Stimulated activated CD4-positive, alpha-beta T cell treated with anti-CD3 and anti-CD28 coated beads, TNF-alpha, amount 100 ng/mL, for 1 hour (primary cell): ENCODE results near the gene EP300.
"Not testable (repeated sequence)": the region's sequence is repeated elsewhere in the genome, so short reads cannot be mapped to it uniquely, and the experiment has no call there.

ENCODE experiments used
- DNase-seq, 3 donors: peaks; one replicate each; pipeline ENCODE4 v3.0.0-alpha.2; 2020; ENCODE audit warnings: low read depth in 3 of 3, low spot score in 1 of 3

Gene EP300

GRCh38 chr22:41146573-41146972 lies 54.2 kb downstream of the EP300 start:
- no peak for DNase-seq

- no peak for DNase-seq
Observed at GRCh38 chr22:41147722-41148121, 55.3 kb downstream of the EP300 start.

- DNase-seq, result no peak
Observed at GRCh38 chr22:41152902-41153301, 60.5 kb downstream of the EP300 start.

DNA sequence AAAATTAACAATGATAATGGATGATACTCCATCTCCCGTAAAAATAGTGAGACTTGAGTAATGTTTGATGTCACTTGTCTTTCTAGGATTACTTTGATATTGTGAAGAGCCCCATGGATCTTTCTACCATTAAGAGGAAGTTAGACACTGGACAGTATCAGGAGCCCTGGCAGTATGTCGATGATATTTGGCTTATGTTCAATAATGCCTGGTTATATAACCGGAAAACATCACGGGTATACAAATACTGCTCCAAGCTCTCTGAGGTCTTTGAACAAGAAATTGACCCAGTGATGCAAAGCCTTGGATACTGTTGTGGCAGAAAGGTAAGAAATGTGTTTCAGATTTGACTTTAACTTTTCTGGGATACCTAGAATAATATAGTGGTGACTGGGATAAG lies 64.7 kb downstream of the EP300 start:
- no peak for DNase-seq

DNA sequence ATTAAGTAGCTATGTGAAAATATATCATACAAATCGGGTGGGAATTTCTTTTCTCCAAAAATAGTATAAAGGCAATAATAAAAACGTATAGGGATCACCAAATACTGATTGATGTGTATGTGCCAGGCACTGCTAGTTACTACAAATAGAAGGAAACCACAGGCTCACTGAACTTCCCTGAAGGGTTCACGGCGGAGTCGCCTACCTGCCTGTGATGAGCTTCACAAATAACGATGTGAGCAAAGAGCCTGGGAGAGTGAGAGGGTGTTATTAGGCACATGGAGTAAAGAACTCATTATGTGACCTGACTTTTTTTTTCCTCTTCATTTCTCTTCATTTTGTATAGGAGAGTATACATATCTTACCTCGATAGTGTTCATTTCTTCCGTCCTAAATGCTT lies 76.8 kb downstream of the EP300 start:
- no peak for DNase-seq

DNA sequence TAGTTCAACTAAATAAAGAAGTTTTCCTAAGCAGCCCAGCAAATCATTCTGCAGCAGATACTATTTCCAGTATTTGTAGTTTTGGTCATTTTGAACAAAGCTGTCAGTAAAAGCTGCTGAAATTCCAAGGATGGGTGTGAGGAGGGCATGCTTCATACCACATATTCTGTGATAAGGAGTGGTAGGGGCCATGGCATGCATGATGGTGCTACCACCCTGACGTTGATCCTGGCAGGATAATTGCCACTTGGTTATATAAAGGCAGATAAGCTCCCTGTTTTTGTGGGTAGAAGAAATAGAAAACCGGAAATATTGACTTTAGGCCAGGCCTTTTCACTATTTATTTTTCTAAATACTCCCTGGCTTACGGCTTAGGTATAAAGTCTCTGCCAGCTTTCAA lies 79.6 kb downstream of the EP300 start:
- DNase-seq, result no peak

GRCh38 chr22:41175546-41175945 lies 83.2 kb downstream of the EP300 start:
- no peak for DNase-seq

GRCh38 chr22:41177040-41177621 lies 84.7 kb downstream of the EP300 start:
- DNase-seq, result no peak

DNA sequence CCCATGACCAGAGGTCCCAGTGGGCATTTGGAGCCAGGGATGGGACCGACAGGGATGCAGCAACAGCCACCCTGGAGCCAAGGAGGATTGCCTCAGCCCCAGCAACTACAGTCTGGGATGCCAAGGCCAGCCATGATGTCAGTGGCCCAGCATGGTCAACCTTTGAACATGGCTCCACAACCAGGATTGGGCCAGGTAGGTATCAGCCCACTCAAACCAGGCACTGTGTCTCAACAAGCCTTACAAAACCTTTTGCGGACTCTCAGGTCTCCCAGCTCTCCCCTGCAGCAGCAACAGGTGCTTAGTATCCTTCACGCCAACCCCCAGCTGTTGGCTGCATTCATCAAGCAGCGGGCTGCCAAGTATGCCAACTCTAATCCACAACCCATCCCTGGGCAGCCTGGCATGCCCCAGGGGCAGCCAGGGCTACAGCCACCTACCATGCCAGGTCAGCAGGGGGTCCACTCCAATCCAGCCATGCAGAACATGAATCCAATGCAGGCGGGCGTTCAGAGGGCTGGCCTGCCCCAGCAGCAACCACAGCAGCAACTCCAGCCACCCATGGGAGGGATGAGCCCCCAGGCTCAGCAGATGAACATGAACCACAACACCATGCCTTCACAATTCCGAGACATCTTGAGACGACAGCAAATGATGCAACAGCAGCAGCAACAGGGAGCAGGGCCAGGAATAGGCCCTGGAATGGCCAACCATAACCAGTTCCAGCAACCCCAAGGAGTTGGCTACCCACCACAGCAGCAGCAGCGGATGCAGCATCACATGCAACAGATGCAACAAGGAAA lies 85.4 kb downstream of the EP300 start:
- no peak for DNase-seq

- no peak for DNase-seq
Observed at GRCh38 chr22:41178425-41178975, 86.1 kb downstream of the EP300 start.

GRCh38 chr22:41180362-41180761 lies 88.0 kb downstream of the EP300 start:
- DNase-seq, result not testable (repeated sequence)

DNA sequence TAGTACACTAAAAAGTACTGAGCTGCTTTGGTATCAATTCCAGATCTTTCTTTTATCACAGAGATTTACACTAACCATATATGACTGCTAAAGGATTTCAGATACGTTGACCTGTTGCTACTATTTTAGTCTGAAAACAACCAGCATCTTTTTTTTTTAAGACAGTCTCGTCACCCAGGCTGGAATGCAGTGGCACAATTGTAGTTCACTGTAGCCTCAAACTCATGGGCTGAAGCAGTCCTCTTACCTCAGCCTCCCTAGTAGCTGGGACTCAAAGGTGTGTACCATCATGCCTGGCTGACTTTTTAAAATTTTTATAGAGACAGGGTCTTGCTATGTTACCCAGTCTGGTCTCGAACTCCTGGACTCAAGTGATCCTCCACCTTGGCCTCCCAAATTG lies 88.5 kb downstream of the EP300 start:
- DNase-seq, result no peak

DNA sequence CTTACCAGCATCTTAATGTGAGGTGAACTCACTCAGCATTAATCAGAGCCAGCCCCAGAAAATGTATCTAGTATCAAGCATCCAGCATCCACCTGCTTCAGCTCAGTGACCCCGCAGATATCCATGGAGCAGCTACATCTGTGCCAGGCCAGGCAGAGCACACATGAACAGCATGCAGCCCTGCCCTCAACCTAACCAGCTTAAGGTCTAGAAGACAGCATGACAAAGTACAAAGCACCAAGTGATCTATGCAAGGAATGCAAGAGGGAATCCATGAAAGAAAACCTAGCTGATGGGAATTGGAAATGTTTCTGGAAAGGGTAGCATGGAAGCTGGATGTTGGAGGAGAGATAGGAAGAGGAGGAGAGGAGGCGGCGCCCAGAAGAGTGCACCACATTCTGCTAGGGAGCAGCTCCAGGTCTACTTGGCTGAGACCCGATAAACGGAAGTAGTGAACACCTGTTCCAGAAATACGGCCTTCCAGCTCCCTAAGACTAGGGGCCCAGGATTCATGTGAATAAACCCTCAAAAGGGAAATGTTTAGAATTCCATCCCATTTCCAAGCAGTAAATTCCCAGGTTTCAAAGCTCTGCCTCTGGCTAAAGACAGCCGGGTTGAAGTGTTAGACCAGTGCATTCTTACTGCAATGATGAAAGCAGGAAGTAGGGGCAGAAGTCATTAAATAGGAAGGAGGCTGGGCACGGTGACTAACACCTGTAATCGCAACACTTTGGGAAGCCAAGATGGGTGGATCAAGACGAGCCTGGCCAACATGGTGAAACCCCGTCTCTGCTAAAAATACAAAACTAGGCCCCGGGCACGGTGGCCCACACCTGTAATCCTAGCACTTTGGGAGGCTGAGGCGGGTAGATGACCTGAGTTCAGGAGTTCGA lies 89.2 kb downstream of the EP300 start:
- no peak for DNase-seq

GRCh38 chr22:41184679-41185078 lies 92.3 kb downstream of the EP300 start:
- no peak for DNase-seq

DNA sequence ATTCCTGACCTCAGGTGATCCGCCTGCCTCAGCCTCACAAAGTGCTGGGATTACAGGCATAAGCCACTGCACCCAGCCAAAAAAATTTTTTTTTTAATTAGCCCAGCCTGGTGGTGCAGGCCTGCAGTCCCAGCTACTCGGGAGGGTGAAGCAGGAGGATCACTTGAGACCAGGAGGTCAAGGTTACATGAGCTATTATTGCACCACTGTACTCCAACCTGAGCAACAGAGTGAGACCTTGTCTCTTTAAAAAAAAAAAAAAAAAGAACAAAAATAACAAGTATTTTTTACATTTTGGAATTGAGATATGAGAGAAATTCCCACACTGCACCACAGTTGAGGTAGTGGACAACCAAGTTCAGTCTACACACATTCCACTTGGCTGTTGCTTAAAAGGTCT lies 99.1 kb downstream of the EP300 start:
- DNase-seq, result no peak

DNA sequence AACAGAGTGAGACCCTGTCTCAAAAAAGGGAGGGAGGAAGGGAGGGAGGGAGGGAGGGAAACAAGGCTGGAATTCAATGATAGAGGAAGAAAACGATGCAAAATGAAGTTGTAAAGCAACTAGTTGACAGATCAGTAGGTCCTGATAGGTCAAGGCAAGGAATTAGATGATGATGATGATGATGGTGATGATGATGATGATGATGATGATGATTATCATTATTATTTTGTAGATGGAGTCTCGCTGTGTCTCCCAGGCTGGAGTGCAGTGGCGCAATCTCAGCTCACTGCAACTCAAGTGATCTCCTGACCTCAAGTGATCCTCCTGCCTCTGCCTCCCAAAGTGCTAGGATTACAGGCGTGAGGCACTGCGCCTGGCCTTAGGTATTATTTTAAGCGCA lies 101.4 kb downstream of the EP300 start:
- DNase-seq, result no peak

GRCh38 chr22:41197038-41197972 lies 104.9 kb downstream of the EP300 start:
- DNase-seq, result peak; percentile 40 to 78 (median 54)

GRCh38 chr22:41198027-41198580 lies 105.7 kb downstream of the EP300 start:
- peak in 1 of 3 donors; percentile 21 for DNase-seq

DNA sequence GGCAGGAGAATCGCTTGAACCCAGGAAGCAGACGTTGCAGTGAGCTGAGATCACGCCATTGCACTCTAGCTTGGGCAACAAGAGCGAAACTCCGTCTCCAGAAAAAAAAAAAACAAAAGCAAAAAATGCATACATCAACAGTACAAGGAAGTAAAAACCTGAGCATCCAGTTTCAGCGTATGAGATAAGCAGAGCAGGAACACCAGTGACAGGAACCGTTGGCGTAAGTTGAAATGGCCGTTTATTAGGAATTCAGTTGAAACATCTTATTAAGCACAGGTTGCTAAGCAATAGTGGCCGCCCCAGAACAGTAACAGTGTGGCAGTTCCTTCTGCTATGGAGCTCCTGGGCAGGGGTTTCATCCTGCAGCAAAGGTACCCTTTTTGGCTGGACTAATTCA lies 108.7 kb downstream of the EP300 start:
- no peak for DNase-seq

DNA sequence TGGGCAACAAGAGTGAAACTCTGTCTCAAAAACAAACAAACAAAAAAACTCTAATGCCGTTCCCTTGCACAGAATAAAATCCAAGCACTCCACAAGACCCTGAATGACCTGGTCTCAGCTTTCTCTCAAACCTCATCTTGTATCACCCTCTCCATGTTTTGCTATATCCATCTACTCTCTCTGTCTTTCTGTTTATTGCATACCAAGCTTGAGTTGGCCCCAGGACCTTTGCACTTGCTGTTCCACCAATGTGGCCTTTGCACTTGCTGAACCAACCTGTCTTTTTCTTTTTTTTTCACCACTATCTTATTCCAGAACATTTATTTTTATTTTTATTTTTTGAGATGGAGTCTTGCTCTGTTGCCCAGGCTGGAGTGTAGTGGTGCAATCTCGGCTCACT lies 110.7 kb downstream of the EP300 start:
- no peak for DNase-seq
